GM12878 (cell line): ENCODE data around the gene PRR7. TPM values are rescaled to one million over a fixed set of nuclear protein-coding genes. Genes with fewer than 3 reads are reported as not detected.

Experiments
- ATAC-seq: fragments of 200-7000 bp; cut with Tn5 transposase; 3 replicates; pipeline ENCODE4 v1.9.1; 2020; ENCODE audit warnings: mild to moderate bottlenecking, moderate library complexity
- BruUV-seq: library from RNA; stranded (reverse); fragments of 400-500 nt; replicated peaks from 2 replicates; lab custom pipeline; 2021; lab: Mats Ljungman, UMichigan
- CTCF ChIA-PET: fragments of 300-600 bp; sonication (Branson Sonifier 250); formaldehyde crosslinking; extraction: SDS; loops from one replicate; lab custom pipeline; 2021; ENCODE audit warnings: inconsistent platforms; lab: Yijun Ruan, JAX
- POLR2A ChIA-PET: fragments of 350-600 bp; formaldehyde crosslinking; extraction: SDS; loops from one replicate; lab custom pipeline; 2021; ENCODE audit warnings: inconsistent platforms; lab: Charles Lee
- RAD21 ChIA-PET: fragments of 300-600 bp; sonication (Branson Sonifier 250); formaldehyde crosslinking; loops from one replicate; lab custom pipeline; 2023; ENCODE audit warnings: antibody characterized with exemption; ENCODE audit not compliant: unreplicated experiment; lab: Charles Lee
- SMC1A ChIA-PET: fragments of 300-600 bp; sonication (Branson Sonifier 250); formaldehyde crosslinking; loops from one replicate; lab custom pipeline; 2023; ENCODE audit not compliant: unreplicated experiment, uncharacterized antibody; lab: Charles Lee
- DNase-seq: peaks from one replicate; pipeline ENCODE4 v3.0.0-alpha.2; 2011; ENCODE audit warnings: low read depth, low spot score
- FAIRE-seq: peaks from 3 replicates; lab custom pipeline; 2011; peaks lifted over from hg19 to GRCh38; lab: Jason Lieb, UNC
- H2AFZ ChIP-seq: 2 replicates; pipeline ENCODE4 v1.6.0; 2011; ENCODE audit warnings: low read depth, low read length, control low read depth; ENCODE audit not compliant: control insufficient read depth
- H3K27ac ChIP-seq: 2 replicates; pipeline ENCODE4 v1.5.1; 2011; ENCODE audit warnings: control low read depth; ENCODE audit not compliant: control insufficient read depth, insufficient read depth
- H3K27me3 ChIP-seq, 2 experiments: replicated peaks in 1 of 2; 2 replicates each; pipeline versions ENCODE4 v1.6.0 to v1.6.1; 2011; ENCODE audit warnings: low read length in 1 of 2; ENCODE audit not compliant: control insufficient read depth in 2 of 2, insufficient read depth in 2 of 2
- H3K36me3 ChIP-seq, 2 experiments: 2 replicates each; pipeline ENCODE4 v1.5.1; 2011; ENCODE audit warnings: low read length in 1 of 2; ENCODE audit not compliant: control insufficient read depth in 2 of 2, insufficient read depth in 2 of 2
- H3K4me1 ChIP-seq: 2 replicates; pipeline ENCODE4 v1.6.1; 2011; ENCODE audit warnings: mild to moderate bottlenecking, low read length, moderate library complexity, mixed read lengths; ENCODE audit not compliant: control insufficient read depth, insufficient read depth
- H3K4me2 ChIP-seq: 2 replicates; pipeline ENCODE4 v1.6.0; 2011; ENCODE audit warnings: control low read depth; ENCODE audit not compliant: control insufficient read depth, insufficient read depth
- H3K4me3 ChIP-seq: fragments of 200-600 bp; sonication (generic); 2 replicates; pipeline ENCODE4 v1.5.1; 2016
- H3K79me2 ChIP-seq: 2 replicates; pipeline ENCODE4 v1.6.0; 2011; ENCODE audit warnings: low read length; ENCODE audit not compliant: control insufficient read depth, insufficient read depth
- H3K9ac ChIP-seq: 2 replicates; pipeline ENCODE4 v1.8.0; 2011; ENCODE audit warnings: low read length, control low read depth, mixed read lengths; ENCODE audit not compliant: control insufficient read depth, insufficient read depth
- H3K9me3 ChIP-seq: replicated peaks from 3 replicates; pipeline ENCODE4 v1.5.1; 2011; ENCODE audit warnings: mild to moderate bottlenecking, low read length; ENCODE audit not compliant: control insufficient read depth, insufficient read depth
- H4K20me1 ChIP-seq: 2 replicates; pipeline ENCODE4 v1.6.0; 2011; ENCODE audit not compliant: control insufficient read depth, insufficient read depth
- BHLHE40 ChIP-seq, 2 experiments: fragments of 450-650 bp in 1 of 2; IDR thresholded peaks; 2 replicates each; pipeline ENCODE4 v1.6.1; 2011 to 2017; ENCODE audit warnings: low read depth in 2 of 2, borderline replicate concordance in 1 of 2, improper control_type of control experiment in 1 of 2, low read length in 1 of 2, mild to moderate bottlenecking in 1 of 2
- BMI1 ChIP-seq: fragments of 450-650 bp; IDR thresholded peaks from 2 replicates; pipeline ENCODE4 v1.6.1; 2016; ENCODE audit warnings: mild to moderate bottlenecking, moderate library complexity, borderline replicate concordance
- SREBF1 ChIP-seq: IDR thresholded peaks from 2 replicates; pipeline ENCODE4 v1.6.1; 2012; ENCODE audit warnings: mild to moderate bottlenecking, low read length
- WGBS: methylation state at CpG from one replicate; pipeline ENCODE4 v1.1.6; 2016; ENCODE audit warnings: low lambda C conversion rate; ENCODE audit not compliant: insufficient replicate concordance, insufficient coverage; ENCODE audit errors: missing lambda C conversion rate; 5-methylcytosine and 5-hydroxymethylcytosine counted together
- in situ Hi-C: fragments of 300-500 bp; cut with MboI; formaldehyde crosslinking; loops from 9 replicates; pipeline ENCODE4 v1.14.3; 2018; ENCODE audit warnings: mixed read lengths
- intact Hi-C: fragments of 100-400 bp; cut with micrococcal nuclease; formaldehyde crosslinking; loops from one replicate; pipeline ENCODE4 v1.14.2; 2022; ENCODE audit not compliant: unreplicated experiment
- polyA plus RNA-seq, 11 experiments: library from polyadenylated mRNA; depleted of rRNA in 4 of 11; unstranded in 6 of 11; stranded (reverse) in 5 of 11; fragments of >200 nt; fragmentation: Nextera tagmentation in 4 of 11; fragmentation: Illumina TruSeq in 1 of 11; extraction: Ambion mirVana in 4 of 11; extraction: Trizol in 1 of 11; gene quantifications; 1 replicate in 1 of 11; 2 replicates in 10 of 11; pipeline versions ENCODE4 v1.2.1 to v1.2.3, GENCODE V29; 2011 to 2016; ENCODE audit warnings: inconsistent platforms in 2 of 11, missing spikeins in 2 of 11, low read depth in 1 of 11
- total RNA-seq, 4 experiments: library from RNA; depleted of rRNA in 3 of 4; stranded (reverse); fragments of >200 nt in 3 of 4; fragmentation: Illumina TruSeq in 1 of 4; extraction: Trizol in 1 of 4; gene quantifications; 2 replicates each; pipeline versions ENCODE4 v1.2.1 to v1.2.3, GENCODE V29; 2013 to 2021
- TF ChIP-seq, protein P1 (sequence below): fragments of 450-650 bp; IDR thresholded peaks from 2 replicates; pipeline ENCODE4 v1.6.1; 2016; ENCODE audit warnings: mild to moderate bottlenecking

The PRR7 gene
- total and polyA plus RNA-seq, 10 of the 15 experiments (the other 5 are each of a cell fraction or from before 2014, with no cell fraction given) = 0.09 to 18.8 (median 4.6) TPM; not detected in 2

- H4K20me1 ChIP-seq = no peaks in the 10 kb centered on the region
- no peak overlapping the region for H2AFZ ChIP-seq
- peaks cover 3% of the 10 kb centered on the region for H3K4me1 ChIP-seq
- ChIA-PET RAD21 (no interaction called here), CTCF (interaction anchor here (0.7 to 2.0 kb wide), 4 partner anchors 12 to 107 kb away, joined by 3 to 5 read pairs (median 4); no protein-coding TSS in a partner anchor), POLR2A (interaction anchor here (1.2 kb wide), 1 partner anchor 12 kb away, joined by 3 read pairs; no protein-coding TSS in a partner anchor), SMC1A (interaction anchor here (1.0 to 1.1 kb wide), 2 partner anchors 9 to 11 kb away, joined by 4 read pairs; no protein-coding TSS in a partner anchor)
- H3K9ac ChIP-seq = no peak overlapping the region
- FAIRE-seq (no peak), DNase-seq (no peak), ATAC-seq (peak; percentile 15)
- H3K79me2 ChIP-seq = peaks cover 4% of the 10 kb centered on the region; the same call in 1 of the 2 replicates
- intact Hi-C loops (no loop called here), in situ Hi-C loops (no loop called here)
- no TSS peak for BruUV-seq
- no peak overlapping the region for H3K27ac ChIP-seq
- H3K36me3 ChIP-seq = no peaks in the 10 kb centered on the region
- no peaks in the 10 kb centered on the region for H3K27me3 ChIP-seq
- 51% methylated on average over 22 of the region's 25 CpGs for WGBS
- TF ChIP-seq BHLHE40 (IDR thresholded peaks at IDR 0.05; ENCODE audit: borderline replicate concordance in 1 of 2, low read depth in 2 of 2, low read length in 1 of 2) = peak in 1 of 2 experiments; percentile 70; a peak in 2 of 4 replicates
- TF ChIP-seq, protein P1, sequence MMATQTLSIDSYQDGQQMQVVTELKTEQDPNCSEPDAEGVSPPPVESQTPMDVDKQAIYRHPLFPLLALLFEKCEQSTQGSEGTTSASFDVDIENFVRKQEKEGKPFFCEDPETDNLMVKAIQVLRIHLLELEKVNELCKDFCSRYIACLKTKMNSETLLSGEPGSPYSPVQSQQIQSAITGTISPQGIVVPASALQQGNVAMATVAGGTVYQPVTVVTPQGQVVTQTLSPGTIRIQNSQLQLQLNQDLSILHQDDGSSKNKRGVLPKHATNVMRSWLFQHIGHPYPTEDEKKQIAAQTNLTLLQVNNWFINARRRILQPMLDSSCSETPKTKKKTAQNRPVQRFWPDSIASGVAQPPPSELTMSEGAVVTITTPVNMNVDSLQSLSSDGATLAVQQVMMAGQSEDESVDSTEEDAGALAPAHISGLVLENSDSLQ = peak; percentile 58
- peak; percentile 79 for TF ChIP-seq BMI1
- no peak for TF ChIP-seq SREBF1
- no peaks in the 10 kb centered on the region for H3K9me3 ChIP-seq
- no peak overlapping the region for H3K4me2 ChIP-seq
- H3K4me3 ChIP-seq = no peak overlapping the region
Observed at GRCh38 chr5:177468685-177469628, 22.3 kb downstream of the PRR7 start.
